Keratinocyte (primary cell): ENCODE results near the gene NKX1-2.

ENCODE experiments used
- EZH2 ChIP-seq: IDR thresholded peaks from one replicate; pipeline ENCODE4 v1.6.1; 2012; ENCODE audit warnings: inconsistent platforms, mild to moderate bottlenecking, low read length, moderate library complexity
- TF ChIP-seq, protein P1 (sequence below), 3 experiments: IDR thresholded peaks in 1 of 3; conservative IDR thresholded peaks in 1 of 3; optimal IDR thresholded peaks in 1 of 3; 2 replicates in 2 of 3; 3 replicates in 1 of 3; pipeline versions ENCODE3 to v1.5.1; 2011; ENCODE audit warnings: low read length in 3 of 3, mild to moderate bottlenecking in 3 of 3, moderate library complexity in 2 of 3, control low read depth in 1 of 3, inconsistent platforms in 1 of 3; ENCODE audit not compliant: insufficient read depth in 2 of 3; ENCODE audit errors: extremely low read depth in 1 of 3

GRCh38 chr10:124474514-124475070 is 24.8 kb upstream of the NKX1-2 start:
- TF ChIP-seq, protein P1, sequence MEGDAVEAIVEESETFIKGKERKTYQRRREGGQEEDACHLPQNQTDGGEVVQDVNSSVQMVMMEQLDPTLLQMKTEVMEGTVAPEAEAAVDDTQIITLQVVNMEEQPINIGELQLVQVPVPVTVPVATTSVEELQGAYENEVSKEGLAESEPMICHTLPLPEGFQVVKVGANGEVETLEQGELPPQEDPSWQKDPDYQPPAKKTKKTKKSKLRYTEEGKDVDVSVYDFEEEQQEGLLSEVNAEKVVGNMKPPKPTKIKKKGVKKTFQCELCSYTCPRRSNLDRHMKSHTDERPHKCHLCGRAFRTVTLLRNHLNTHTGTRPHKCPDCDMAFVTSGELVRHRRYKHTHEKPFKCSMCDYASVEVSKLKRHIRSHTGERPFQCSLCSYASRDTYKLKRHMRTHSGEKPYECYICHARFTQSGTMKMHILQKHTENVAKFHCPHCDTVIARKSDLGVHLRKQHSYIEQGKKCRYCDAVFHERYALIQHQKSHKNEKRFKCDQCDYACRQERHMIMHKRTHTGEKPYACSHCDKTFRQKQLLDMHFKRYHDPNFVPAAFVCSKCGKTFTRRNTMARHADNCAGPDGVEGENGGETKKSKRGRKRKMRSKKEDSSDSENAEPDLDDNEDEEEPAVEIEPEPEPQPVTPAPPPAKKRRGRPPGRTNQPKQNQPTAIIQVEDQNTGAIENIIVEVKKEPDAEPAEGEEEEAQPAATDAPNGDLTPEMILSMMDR (optimal IDR thresholded peaks at IDR 0.05 in 1 of 3, IDR thresholded peaks at IDR 0.05 in 1 of 3, conservative IDR thresholded peaks at IDR 0.05 in 1 of 3; ENCODE audit: extremely low read depth in 1 of 3, insufficient read depth in 2 of 3, low read length in 3 of 3): no peak
- no peak for TF ChIP-seq EZH2
